Astrocyte of the hippocampus (primary cell): ENCODE results near the gene FBXO27.
A peak's percentile ranks its signal among the peaks of the same experiment; 100 is the strongest.
"Not testable (repeated sequence)": the region's sequence is repeated elsewhere in the genome, so short reads cannot be mapped to it uniquely, and the experiment has no call there.

Source experiments
- DNase-seq: peaks from one replicate; pipeline ENCODE4 v3.0.0; 2011; ENCODE audit warnings: low read depth, low spot score

The FBXO27 gene

GRCh38 chr19:38989066-38989605, 43.2 kb downstream of the FBXO27 start:
- DNase-seq = peak; percentile 77

- not testable (repeated sequence) for DNase-seq
Measured at GRCh38 chr19:38988627-38989026, 43.7 kb downstream of the FBXO27 start.

GRCh38 chr19:38987745-38988144, 44.6 kb downstream of the FBXO27 start:
- not testable (repeated sequence) for DNase-seq

GRCh38 chr19:38985262-38985661, 47.1 kb downstream of the FBXO27 start:
- DNase-seq = no peak

GRCh38 chr19:38980583-38981374, 51.6 kb downstream of the FBXO27 start:
- no peak for DNase-seq

- DNase-seq = no peak
Measured at GRCh38 chr19:38979812-38980211, 52.5 kb downstream of the FBXO27 start.

- DNase-seq = peak; percentile 11
Measured at GRCh38 chr19:38978326-38978689, 54.0 kb downstream of the FBXO27 start.

- DNase-seq = peak; percentile 61
Measured at GRCh38 chr19:38977445-38978325, 54.7 kb downstream of the FBXO27 start.

GRCh38 chr19:38975861-38976271, 56.5 kb downstream of the FBXO27 start:
- peak; percentile 71 for DNase-seq

GRCh38 chr19:38975214-38975860, 57.0 kb downstream of the FBXO27 start, which contains the start of gene FBXO17:
FBXO17 (minus strand) TSS chr19:38975742; CDS start chr19:38950319, 25,423 bp downstream.
- peak; percentile 82 for DNase-seq

- DNase-seq = no peak
Measured at GRCh38 chr19:38974624-38975213, 57.6 kb downstream of the FBXO27 start.
